Endothelial cell (in vitro differentiated cells): ENCODE data around the gene GPS1. TPM values are rescaled to one million over a fixed set of nuclear protein-coding genes. Genes with fewer than 3 reads are reported as not detected.

ENCODE experiments used
- DNase-seq: peaks from one replicate; pipeline ENCODE4 v3.0.0; 2021; ENCODE audit warnings: low spot score
- H3K27ac Mint-ChIP-seq: one replicate; pipeline ENCODE4 v1.8.0; 2021; ENCODE audit warnings: mixed read lengths, inconsistent platforms; ENCODE audit not compliant: unreplicated experiment
- H3K27me3 Mint-ChIP-seq: one replicate; pipeline ENCODE4 v1.8.0; 2021; ENCODE audit warnings: mild to moderate bottlenecking, moderate library complexity, mixed read lengths, inconsistent platforms; ENCODE audit not compliant: unreplicated experiment
- H3K36me3 Mint-ChIP-seq: one replicate; pipeline ENCODE4 v1.8.0; 2021; ENCODE audit warnings: mild to moderate bottlenecking, low read depth, mixed read lengths, inconsistent platforms; ENCODE audit not compliant: unreplicated experiment
- H3K4me1 Mint-ChIP-seq: one replicate; pipeline ENCODE4 v1.8.0; 2021; ENCODE audit warnings: mild to moderate bottlenecking, mixed read lengths, inconsistent platforms; ENCODE audit not compliant: unreplicated experiment
- H3K4me3 Mint-ChIP-seq: one replicate; pipeline ENCODE4 v1.8.0; 2021; ENCODE audit warnings: mild to moderate bottlenecking, mixed read lengths, inconsistent platforms; ENCODE audit not compliant: unreplicated experiment
- H3K9me3 Mint-ChIP-seq: one replicate; pipeline ENCODE4 v1.8.0; 2021; ENCODE audit warnings: mixed read lengths, inconsistent platforms; ENCODE audit not compliant: unreplicated experiment
- CTCF ChIP-seq: fragments of 200-600 bp; sonication (generic); IDR thresholded peaks from one replicate; pipeline ENCODE4 v1.5.0; 2021; ENCODE audit warnings: antibody characterized with exemption; ENCODE audit not compliant: unreplicated experiment
- total RNA-seq: library from RNA; stranded (reverse); fragmentation: NEBNext Ultra II Directional; extraction: Animal tissue kit (Norgen Biotek cat#: 25700); gene quantifications from one replicate; pipeline ENCODE4 v1.2.1, GENCODE V29; 2021; ENCODE audit not compliant: unreplicated experiment

Gene GPS1
- total RNA-seq, 1 donor from 2014 or later, result 80.0 TPM

- Mint-ChIP-seq H3K36me3 (no peaks in the 10 kb centered on the region), H3K4me1 (peaks cover 4% of the 10 kb centered on the region)
- no peak for DNase-seq
Observed at GRCh38 chr17:82008941-82009405, 42.7 kb upstream of the GPS1 start.

GRCh38 chr17:82009413-82009812 lies 42.3 kb upstream of the GPS1 start:
- Mint-ChIP-seq H3K4me1 (peaks cover 4% of the 10 kb centered on the region), H3K9me3 (no peaks in the 10 kb centered on the region), H3K27ac (no peak overlapping the region), H3K27me3 (peaks cover 8% of the 10 kb centered on the region), H3K36me3 (no peaks in the 10 kb centered on the region), H3K4me3 (no peak overlapping the region)
- TF ChIP-seq CTCF, result no peak
- no peak for DNase-seq

More at GRCh38 chr17:82008941-82009405, 42.7 kb upstream of the GPS1 start:
- Mint-ChIP-seq H3K27me3 (peaks cover 8% of the 10 kb centered on the region), H3K27ac (no peak overlapping the region), H3K4me3 (no peak overlapping the region), H3K9me3 (no peaks in the 10 kb centered on the region)
- no peak for TF ChIP-seq CTCF

GRCh38 chr17:82010575-82011525 lies 40.8 kb upstream of the GPS1 start:
- no peaks in the 10 kb centered on the region for H3K36me3 Mint-ChIP-seq
- TF ChIP-seq CTCF, result no peak
- no peak overlapping the region for H3K27ac Mint-ChIP-seq
- peaks cover 7% of the 10 kb centered on the region for H3K27me3 Mint-ChIP-seq
- DNase-seq, result no peak
- peaks cover 4% of the 10 kb centered on the region for H3K4me1 Mint-ChIP-seq
- H3K4me3 Mint-ChIP-seq, result no peak overlapping the region
- no peaks in the 10 kb centered on the region for H3K9me3 Mint-ChIP-seq

GRCh38 chr17:82011617-82012187 lies 40.0 kb upstream of the GPS1 start:
- H3K27me3 Mint-ChIP-seq, result peaks cover 3% of the 10 kb centered on the region
- no peaks in the 10 kb centered on the region for H3K9me3 Mint-ChIP-seq
- TF ChIP-seq CTCF, result no peak
- no peaks in the 10 kb centered on the region for H3K4me1 Mint-ChIP-seq
- H3K4me3 Mint-ChIP-seq, result no peak overlapping the region
- no peaks in the 10 kb centered on the region for H3K36me3 Mint-ChIP-seq
- no peak for DNase-seq
- H3K27ac Mint-ChIP-seq, result no peak overlapping the region

GRCh38 chr17:82012261-82012639 lies 39.4 kb upstream of the GPS1 start:
- no peak overlapping the region for H3K4me3 Mint-ChIP-seq
- H3K9me3 Mint-ChIP-seq, result no peaks in the 10 kb centered on the region
- DNase-seq, result no peak
- no peak overlapping the region for H3K27ac Mint-ChIP-seq
- H3K4me1 Mint-ChIP-seq, result no peaks in the 10 kb centered on the region
- no peak for TF ChIP-seq CTCF
- H3K36me3 Mint-ChIP-seq, result no peaks in the 10 kb centered on the region
- H3K27me3 Mint-ChIP-seq, result peaks cover 3% of the 10 kb centered on the region
